Left kidney (tissue), 2 donors: ENCODE results near the gene RIMS3. TPM values are rescaled to one million over a fixed set of nuclear protein-coding genes. Genes with fewer than 3 reads are reported as not detected.
"Not testable (repeated sequence)": the region's sequence is repeated elsewhere in the genome, so short reads cannot be mapped to it uniquely, and the experiment has no call there.

Experiments
- DNase-seq: peaks from one replicate; pipeline ENCODE4 v3.0.0-alpha.2; 2013
- polyA plus RNA-seq: library from polyadenylated mRNA; unstranded; fragments of 120-200 nt; gene quantifications from one replicate; pipeline ENCODE4 v1.2.1, GENCODE V29; 2013; ENCODE audit not compliant: insufficient read length

Gene RIMS3
- polyA plus RNA-seq, 1 donor, result 1.9 TPM

- no peak for DNase-seq
Observed at GRCh38 chr1:40630488-40631223, 34.8 kb downstream of the RIMS3 start.

- not testable (repeated sequence) for DNase-seq
Observed at GRCh38 chr1:40629546-40629945, 35.9 kb downstream of the RIMS3 start.

GRCh38 chr1:40628903-40629292 is 36.6 kb downstream of the RIMS3 start:
- no peak for DNase-seq

- DNase-seq, result no peak
Observed at GRCh38 chr1:40627987-40628902, 37.2 kb downstream of the RIMS3 start.

GRCh38 chr1:40626383-40626770 is 39.1 kb downstream of the RIMS3 start:
- DNase-seq, result no peak

- DNase-seq, result no peak
Observed at GRCh38 chr1:40625476-40626382, 39.8 kb downstream of the RIMS3 start.

- no peak for DNase-seq
Observed at GRCh38 chr1:40625076-40625475, 40.4 kb downstream of the RIMS3 start.

GRCh38 chr1:40622936-40623629 is 42.4 kb downstream of the RIMS3 start:
- DNase-seq, result no peak

GRCh38 chr1:40621821-40622450 is 43.5 kb downstream of the RIMS3 start:
- no peak for DNase-seq

- DNase-seq, result no peak
Observed at GRCh38 chr1:40620586-40621210, 44.8 kb downstream of the RIMS3 start.

- DNase-seq, result no peak
Observed at GRCh38 chr1:40620150-40620549, 45.3 kb downstream of the RIMS3 start.

- no peak for DNase-seq
Observed at GRCh38 chr1:40618108-40618507, 47.4 kb downstream of the RIMS3 start.

- DNase-seq, result peak; percentile 61
Observed at GRCh38 chr1:40612345-40612831, 53.1 kb downstream of the RIMS3 start.

GRCh38 chr1:40610156-40610555 is 55.3 kb downstream of the RIMS3 start:
- DNase-seq, result no peak

- DNase-seq, result no peak
Observed at GRCh38 chr1:40607921-40608320, 57.6 kb downstream of the RIMS3 start.

GRCh38 chr1:40606978-40607377 is 58.5 kb downstream of the RIMS3 start:
- no peak for DNase-seq

GRCh38 chr1:40606194-40606593 is 59.3 kb downstream of the RIMS3 start:
- no peak for DNase-seq

- DNase-seq, result no peak
Observed at GRCh38 chr1:40599926-40600325, 65.6 kb downstream of the RIMS3 start.

GRCh38 chr1:40595623-40596022 is 69.9 kb downstream of the RIMS3 start:
- DNase-seq, result no peak

GRCh38 chr1:40594187-40594531 is 71.3 kb downstream of the RIMS3 start:
- no peak for DNase-seq
